NCI-H2107 (cell line): ENCODE measurements around the gene TGM2.

Source experiments
- DNase-seq: peaks from one replicate; lab custom pipeline; 2025; lab: John Stamatoyannopoulos, UW

Gene TGM2

DNA sequence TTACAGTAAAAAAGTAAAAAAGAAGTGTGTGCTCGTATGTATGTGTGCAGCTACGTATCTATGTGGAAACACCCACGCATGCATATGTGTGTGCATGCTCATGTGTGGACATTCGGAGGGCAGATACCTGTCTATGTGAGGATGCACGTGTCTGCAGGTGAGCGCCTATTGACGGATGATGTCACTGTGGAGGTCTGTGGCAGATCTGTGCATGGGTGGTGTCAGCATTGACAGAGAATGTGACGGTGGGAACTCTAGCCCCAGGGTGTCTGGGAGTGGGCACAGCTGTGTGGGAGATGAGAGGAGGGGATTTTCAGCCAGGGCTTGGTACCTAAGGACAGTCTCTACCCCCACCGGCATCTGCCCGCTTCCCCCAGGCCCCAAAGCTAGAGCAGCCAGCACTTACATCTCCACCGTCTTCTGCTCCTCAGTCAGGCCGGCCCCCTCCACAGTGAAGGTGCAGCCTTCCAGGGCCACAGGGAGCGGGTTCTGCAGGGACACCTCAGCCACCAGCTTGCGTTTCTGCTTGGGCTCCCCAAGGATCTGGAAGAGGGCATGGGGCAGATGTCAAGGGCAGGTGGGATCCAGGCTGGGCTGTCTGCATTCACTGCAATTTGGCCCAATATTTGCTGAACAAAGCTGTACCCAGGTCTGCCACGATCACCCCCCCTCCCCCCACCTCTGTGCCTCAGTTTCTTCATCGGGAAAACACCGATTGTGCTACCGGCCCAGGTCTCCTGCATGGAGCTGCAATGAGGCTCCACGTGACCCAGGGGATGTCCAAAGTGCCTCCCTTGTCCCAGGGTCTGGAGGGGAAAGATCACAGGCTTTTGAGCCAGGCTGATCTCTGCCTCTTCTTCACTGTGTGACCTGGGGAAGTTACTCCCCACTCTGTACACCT is 34.1 kb downstream of the TGM2 start:
- DNase-seq, result no peak

DNA sequence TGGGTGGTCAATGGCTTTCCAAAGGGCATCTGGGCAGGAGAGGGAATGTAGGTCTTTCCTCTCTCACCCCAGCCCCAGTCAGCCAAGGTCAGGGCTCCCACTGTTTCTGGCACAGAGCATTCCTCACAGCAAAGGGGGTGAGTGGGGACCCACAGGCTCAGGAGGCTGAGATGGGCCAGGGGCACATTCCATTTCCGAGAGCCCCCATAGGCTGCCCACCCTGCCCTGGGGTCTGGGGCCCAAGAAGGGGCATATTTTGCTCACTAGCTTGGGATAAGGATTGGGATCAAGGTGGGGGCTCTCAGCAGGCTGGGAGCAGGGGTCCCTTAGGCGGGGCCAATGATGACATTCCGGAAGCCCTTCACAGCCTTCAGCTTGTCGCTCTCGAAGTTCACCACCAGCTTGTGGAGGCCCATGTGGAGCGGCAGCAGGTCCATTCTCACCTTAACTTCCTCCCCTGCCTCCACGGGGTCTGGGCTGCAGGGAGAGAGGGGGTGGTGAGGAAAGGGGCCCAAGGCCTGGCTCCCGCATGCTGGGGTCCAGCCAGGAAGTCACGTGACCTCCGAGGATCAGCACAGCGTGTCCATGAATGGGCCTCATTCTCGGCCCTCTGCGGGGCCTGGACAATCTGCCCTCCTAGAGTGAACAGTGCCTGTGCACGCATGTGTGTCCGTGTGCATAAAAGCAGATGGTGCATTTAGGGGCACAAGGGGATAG is 35.0 kb downstream of the TGM2 start:
- DNase-seq, result no peak

DNA sequence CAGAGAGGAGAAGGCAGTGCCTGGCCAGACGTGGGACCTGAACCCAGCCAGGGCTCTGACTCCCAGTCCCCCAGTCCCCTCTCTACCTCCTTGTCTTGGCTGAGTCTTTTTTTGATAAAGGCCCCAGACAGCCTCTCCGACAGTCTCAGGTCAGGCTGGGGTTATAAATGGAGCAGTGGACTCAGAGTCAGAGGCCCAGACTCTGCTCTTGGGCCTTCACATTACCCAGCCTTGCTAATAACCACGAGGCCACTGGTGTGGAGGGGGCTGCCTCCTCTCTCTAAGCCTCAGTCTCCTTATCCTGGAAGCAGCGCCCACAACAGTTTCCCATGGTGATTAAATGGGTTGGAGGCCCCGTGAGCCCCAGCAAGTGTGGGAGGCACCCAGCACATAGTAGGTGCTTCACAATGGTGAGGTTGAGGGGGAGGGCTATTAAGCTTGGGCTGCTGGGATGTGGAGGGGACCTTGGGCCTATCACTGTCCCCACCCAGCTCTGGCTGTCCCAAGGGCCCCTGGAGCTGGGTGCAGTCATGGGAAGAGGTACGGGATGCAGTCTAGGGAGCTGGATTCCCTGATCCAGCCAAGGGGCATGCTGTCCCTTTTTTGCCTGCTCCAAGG is 35.7 kb downstream of the TGM2 start:
- DNase-seq, result no peak

DNA sequence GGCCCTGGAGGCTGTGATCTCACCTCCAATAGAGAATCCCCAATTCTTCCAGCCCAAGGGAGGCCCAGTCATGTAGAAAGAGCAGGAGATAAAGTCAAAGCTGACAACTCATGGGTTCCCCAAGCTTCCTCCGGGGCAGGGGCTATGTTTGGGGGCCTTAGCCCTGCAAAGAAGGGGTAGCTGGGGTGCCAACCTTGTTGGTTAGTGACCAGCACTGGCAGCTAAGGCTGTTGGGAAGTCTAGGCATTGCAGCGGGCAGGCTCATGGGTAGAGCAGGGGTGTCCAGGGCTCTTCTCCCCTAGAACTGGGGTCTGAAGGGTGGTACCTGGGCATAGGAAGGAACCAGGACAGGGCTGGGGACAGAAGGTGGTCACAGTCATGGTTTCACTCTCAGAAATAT is 36.4 kb downstream of the TGM2 start:
- DNase-seq, result no peak

DNA sequence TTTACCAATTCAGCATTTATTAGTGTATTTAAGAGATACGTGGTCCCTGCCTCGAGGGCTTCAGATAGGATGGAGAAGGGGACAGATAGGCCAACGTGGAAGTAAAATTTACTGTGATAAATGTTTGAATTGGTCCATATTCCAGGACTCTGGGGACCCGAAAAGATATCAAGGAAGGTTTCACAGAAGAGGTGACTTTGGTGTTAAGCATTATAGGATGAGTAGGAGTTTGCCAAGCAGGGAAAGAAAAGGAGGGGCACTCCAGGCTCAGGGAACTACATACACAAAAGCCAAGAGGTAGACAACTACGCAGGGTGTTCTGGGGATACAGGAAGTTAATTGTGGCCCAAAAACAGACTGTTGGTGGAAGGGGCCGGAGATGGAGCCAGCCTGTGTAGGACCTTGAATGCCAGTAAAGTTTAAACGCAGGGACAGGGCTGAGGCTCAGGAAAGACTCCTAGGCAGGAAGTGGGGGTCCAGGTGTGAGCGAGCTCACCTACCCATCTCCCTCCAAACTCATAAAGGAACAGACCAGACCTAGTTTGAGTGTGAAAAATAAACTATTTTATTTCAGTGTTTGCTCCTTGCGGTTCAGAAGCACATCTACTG is 37.0 kb downstream of the TGM2 start:
- no peak for DNase-seq

DNA sequence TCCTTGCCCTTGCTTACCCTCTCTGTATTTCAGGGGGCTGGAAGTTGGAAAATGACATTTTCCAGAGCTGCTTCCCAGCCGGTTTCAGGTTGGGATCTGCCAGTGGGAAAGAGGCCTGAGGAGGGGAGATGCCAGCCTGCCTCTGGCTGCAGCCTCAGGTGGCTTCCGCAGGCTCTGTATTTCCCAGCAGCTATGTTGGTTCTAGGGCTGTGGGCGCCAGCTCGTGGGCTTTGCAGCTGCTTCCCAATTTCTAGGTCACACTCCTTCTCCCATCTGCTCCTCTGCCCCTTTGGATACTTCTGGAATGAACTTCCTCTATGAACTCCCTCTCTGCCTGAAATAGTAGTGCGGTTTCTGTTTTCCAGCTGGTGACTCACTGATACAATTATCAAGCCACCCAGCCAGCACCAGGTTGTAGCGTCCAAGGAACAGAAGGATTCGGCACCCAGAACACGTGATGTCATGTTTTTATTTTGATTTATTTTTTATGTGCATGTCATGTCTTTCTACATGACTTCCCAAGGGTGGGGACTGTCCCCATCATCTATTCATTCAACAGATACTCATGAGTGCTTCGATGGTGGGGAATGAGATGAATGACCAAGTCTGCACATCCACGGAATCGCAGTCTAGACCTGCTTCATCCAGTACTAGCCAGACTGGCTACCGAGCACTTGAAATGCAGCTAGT is 38.0 kb downstream of the TGM2 start:
- no peak for DNase-seq

DNA sequence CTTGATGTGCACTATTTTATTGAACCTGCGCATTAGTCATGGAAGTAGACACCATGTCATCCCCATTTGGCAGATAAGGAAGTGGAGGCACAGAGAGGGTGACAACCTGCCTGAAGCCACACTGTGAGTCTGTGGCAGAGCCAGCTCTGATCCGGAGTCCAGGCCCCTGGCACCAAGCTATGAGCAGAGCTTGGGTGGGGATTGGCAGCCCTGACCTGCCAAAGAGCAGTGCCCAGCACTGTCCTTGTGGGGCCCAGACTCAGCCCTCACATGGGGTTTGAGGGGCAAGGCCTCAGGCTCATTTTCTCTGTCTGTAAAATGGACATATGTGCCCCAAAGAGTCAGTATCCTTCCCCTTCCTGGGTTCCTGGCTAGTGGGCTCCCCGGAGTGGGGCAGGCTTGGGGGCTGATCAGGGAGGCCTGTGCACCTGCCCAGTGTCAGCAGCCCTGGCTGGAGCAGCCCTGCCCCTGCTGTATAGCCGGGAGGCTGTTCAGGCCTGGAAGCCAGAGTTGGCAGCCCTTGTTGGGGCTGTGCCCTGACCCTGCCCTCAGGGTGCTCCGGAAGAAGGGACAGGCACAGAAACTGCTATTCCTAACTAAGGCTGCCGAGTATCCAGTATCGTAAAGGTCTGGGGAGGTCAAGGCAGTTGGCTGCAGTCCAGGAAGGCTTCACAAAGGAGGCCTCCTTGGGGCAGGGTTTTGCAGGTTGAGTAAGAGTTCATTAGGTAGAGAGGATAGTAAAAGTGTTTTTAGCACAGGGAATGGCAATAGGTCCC is 38.7 kb downstream of the TGM2 start:
- DNase-seq, result no peak

DNA sequence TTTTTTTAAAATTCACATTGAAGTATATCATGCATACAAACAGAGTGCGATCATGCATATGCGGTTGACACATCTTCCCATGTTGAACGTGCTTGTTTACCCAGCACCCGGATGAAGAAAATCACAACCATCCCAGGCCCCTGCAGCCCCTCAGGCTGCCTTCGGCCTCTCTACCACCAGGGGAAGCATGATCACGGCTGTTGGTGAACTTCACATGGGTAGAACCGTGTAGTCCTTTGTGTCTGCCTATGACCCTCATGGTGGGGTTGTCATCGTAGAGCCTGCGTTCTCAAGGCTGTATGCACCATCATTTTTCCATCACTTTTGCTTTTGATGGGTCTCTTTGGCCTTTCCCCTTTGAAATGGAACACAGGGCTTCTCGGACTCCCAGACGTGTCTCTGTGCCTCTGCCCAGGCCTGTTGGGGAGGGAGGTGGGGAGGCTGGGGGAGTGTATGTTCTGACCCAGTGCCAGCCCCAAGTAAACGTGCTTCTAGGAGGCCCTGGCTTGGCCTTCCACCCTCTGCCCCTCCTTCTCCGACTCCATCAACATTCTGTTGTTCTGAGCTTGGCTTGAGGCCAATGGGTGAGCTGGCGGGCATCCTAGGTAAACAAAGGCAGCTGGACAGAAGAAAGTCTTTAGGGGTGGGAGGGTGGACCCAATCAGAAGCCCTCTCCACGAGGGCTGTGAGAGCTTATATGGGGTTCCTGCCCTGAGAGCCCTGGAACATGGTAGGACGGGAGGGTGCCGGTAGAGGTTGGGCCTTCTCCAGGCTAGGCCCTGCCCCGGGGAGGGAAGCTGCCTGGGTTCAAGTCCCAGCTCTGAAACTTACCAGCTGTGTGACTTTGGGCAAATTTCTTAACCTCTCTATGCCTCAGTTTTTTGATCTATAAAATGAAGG is 39.7 kb downstream of the TGM2 start:
- DNase-seq, result no peak

DNA sequence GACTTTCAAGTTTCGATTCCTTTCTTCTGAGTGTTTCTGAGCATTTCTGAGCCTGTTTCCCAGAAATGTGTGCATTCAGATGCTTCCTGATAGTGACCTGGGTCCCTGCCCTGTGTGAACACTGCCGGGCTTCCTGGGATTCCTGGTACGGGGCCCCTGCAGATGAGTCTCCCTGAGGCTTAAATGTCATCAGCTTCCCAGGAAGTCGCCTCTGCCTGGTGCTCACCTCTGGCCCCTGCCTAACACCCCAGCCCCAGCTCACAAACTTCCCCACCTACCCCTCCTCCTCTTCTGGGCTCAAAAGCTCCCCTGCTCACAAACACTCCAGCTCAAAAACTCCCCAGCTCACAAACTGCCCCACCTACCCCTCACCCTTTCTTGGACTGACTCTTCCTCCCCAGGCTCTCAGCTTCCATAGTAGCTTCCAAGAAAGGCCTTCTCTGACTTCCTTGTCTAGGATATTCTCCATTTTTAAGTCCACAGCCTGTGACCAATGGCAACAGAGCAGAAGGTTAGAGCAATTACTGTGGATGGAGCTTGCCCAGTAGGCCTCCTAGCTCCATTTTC is 42.0 kb downstream of the TGM2 start:
- DNase-seq, result no peak

DNA sequence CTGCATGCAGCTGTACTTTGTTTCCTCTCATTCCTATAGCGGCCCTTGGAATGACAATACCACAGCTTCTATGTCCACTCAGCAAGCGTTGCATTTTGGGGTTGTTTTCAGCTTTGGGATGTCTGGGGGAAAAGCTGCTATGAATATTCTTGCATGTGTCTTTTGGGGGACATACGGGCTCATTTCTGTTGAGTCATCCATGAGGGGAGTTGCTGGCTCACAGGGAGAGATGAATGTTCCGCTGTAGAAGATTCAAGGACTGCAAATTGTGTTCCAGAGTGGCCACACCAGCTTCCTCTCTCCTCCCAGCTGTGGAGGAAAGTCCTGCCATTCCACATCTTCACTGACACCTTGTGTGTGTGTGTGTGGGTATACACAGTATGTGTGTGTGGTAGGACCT is 43.3 kb downstream of the TGM2 start:
- DNase-seq, result no peak

DNA sequence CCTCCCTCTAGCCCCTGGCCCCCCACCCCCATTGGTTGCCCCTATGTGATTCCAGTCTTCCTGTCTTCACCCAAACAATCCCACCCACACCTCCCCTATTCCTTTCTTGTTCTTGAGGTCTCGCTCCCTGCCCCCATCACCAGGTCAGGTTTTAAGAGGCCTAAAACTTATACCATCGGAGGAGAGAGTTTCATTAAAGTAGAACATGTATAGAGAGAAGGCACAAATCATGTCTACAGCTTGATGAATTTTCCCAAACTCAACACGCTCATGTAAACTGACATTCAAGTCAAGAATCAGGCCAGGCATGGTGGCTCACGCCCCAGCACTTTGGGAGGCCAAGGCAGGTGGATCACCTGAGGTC is 44.5 kb downstream of the TGM2 start:
- no peak for DNase-seq

DNA sequence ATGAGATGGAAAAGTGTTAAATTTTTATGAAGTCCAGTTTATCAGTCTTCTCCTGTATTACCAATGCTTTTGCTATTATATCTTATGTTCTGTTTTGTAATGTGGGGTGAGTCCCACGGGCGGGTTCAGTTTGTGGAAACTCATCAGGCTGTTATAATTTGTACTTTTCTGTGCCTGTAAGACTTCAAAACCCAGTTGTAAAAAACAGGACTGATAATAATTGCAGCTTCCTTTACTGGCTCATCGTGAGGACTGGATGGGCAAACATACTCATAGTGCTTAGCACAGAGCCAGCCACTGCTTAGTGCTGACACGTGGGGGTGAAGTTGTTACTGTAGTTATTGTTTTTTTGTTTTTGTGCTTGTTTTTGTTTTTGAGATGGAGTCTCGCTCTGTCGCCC is 45.6 kb downstream of the TGM2 start:
- DNase-seq, result no peak

DNA sequence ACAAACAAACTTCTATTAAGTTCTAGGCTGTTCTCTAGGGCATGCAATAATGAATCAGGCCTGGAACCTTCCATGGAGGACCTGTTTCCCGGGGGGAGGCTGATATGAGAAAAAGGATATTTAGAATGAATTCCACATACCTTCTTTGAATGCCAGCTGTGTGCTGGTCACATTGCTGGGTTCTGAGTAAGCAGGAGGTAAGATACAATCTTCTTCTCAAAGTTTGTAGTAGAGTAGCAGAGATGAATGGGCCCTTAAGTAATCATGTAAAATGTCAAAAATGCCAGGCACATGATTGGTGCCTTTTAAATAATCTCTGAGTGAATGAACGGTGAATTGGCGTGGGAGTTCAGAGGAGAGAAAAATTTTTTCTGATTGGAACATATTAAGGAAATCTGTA is 47.4 kb downstream of the TGM2 start:
- no peak for DNase-seq

DNA sequence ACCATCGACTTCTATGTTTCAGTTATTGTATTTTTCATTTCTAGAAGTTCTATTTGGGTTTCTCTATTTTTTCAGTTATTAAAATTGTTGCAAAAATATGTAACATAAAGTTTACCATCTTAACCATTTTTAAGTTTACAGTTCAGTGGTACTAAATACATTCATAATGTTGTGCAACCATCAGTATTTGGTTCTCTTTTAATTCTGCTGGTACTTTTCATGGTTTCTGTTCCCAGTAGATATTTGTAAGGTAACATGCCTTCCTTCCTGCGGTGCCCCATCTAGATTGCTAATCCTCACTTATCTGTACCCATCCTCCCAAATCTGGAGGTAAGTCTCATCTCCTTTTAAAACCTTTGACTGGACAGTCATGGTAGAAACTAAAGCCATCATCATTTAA is 47.9 kb downstream of the TGM2 start:
- no peak for DNase-seq

DNA sequence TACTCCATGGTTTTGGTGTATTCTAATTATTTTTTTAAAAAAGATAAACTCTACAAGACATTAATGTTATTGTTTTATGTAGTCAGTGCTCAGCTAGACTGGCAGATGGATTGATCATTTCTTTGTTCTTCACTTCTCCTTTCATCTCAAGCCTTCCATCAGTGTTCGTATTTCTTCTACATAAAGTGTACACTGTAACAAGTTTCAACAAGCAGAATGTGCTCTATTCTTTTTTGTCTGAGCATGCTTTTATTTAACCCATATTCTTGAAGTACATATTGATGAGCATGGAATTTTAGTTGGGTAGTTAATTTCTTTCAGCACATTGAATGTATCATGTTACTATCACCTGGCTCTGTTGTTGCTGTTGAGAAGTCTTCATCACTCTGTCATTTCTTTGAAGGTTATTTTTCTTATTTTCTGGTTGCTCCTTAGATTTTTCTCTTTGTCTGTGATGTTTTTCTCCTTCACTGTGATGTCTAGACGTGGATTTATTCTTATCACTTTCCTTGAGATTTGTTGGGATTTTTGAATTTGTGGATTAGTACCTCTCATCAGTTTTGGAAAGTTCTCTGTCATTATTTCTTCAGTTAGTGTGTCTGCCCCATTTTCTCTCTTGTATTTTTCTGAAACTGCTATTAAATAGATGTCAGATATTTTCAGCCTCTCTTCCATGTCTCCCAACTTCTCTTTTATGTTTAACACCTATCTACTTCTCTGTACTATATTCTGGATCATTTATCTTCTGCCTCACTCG is 48.5 kb downstream of the TGM2 start:
- DNase-seq, result no peak

DNA sequence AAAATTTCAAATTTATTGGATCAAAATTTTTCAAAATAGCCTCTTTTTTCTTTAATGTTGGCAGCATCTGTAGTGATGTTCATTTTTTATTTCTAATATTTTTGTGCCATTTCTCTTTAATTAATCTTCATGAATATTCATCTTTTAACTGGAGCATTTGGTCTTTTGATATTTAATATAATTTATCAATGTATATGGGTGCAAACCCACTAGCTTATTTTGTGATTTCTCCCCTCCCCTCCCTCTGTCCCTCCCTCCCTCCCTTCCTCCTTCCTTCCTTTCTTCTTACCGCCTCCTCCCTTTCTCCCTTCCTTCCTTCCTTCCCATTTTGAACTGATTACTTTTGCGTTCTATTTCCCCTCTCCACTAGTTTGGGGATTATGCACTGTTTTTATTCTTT is 49.2 kb downstream of the TGM2 start:
- DNase-seq, result no peak

DNA sequence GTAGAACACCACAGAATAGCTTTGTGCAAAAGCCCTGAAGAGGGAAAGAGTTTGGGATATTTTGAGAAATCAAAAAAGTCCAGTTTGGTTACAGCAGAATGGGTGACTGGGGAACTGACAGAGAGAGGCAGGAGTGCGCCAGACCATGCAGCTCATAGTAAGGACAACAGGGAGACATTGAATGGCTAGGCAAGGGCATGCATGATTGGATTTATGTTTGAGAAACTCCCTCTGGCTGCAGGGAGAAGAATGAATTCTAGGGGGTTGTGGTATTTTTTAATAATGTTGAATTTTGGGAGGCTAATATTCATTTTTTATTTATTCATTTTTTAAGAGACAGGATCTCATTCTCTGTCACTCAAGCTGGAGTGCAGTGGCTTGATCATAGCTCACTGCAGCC is 49.9 kb downstream of the TGM2 start:
- DNase-seq, result no peak

DNA sequence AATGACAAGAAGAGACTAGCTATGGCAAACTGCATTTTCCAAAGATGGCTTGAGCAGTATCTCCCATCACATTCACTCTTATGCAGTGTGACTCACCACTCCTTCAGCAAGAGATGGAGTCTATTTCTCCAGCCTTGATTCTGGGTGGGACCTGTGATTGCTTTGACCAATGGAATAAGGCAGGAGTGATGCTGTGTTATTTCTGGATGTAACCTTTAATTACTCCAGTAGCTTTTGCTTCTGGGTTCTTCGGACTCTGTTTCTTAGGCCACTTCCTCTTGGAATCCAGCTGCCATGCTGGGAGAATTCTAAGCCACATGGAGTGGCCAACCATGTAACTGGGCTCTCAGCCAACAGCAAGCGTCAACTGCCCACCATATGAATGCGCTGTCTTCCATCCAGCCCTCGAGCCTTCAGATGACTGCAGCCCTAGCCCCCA is 50.7 kb downstream of the TGM2 start:
- no peak for DNase-seq
